Activated T-helper 1 cell treated with anti-CD3 and anti-CD28 coated beads, Interleukin-12 subunit alpha, Interleukin-12 subunit beta, Interleukin-2, Interleukin-4 antibody, amounts not matched to agents 30 ng/mL and 10 ng/mL and 1 ng/mL, durations not matched to agents 14 hours and 24 hours and 36 hours (primary cell): ENCODE results near the gene IL3RA. TPM values are rescaled to one million over a fixed set of nuclear protein-coding genes. Genes with fewer than 3 reads are reported as not detected.
"Not testable (repeated sequence)": the region's sequence is repeated elsewhere in the genome, so short reads cannot be mapped to it uniquely, and the experiment has no call there.

Experiments
- DNase-seq: peaks from one replicate; pipeline ENCODE4 v3.0.0; 2021; ENCODE audit warnings: low spot score
- H3K27ac Mint-ChIP-seq: one replicate; pipeline ENCODE4 v1.8.0; 2021; ENCODE audit warnings: mild to moderate bottlenecking, mixed read lengths
- H3K27me3 Mint-ChIP-seq: one replicate; pipeline ENCODE4 v1.8.0; 2022; ENCODE audit warnings: mild to moderate bottlenecking, moderate library complexity, mixed read lengths; ENCODE audit not compliant: insufficient read depth
- H3K36me3 Mint-ChIP-seq: one replicate; pipeline ENCODE4 v1.8.0; 2021; ENCODE audit warnings: low read depth, mixed read lengths
- H3K4me1 Mint-ChIP-seq: one replicate; pipeline ENCODE4 v1.8.0; 2021; ENCODE audit warnings: low read depth, mixed read lengths
- H3K4me3 Mint-ChIP-seq: one replicate; pipeline ENCODE4 v1.8.0; 2021; ENCODE audit warnings: mild to moderate bottlenecking, moderate library complexity, mixed read lengths
- H3K9me3 Mint-ChIP-seq: one replicate; pipeline ENCODE4 v1.8.0; 2021; ENCODE audit warnings: mixed read lengths
- intact Hi-C: fragments of 100-400 bp; cut with micrococcal nuclease; formaldehyde crosslinking; loops from one replicate; pipeline ENCODE4 v1.15.1; 2024
- total RNA-seq: library from RNA; stranded (reverse); gene quantifications from 2 replicates; pipeline ENCODE4 v1.2.3, GENCODE V29; 2022

Gene IL3RA
- 4.2 and 5.3 TPM in 2 replicates for total RNA-seq

- peak; percentile 29 for DNase-seq
- no peaks in the 10 kb centered on the region for H3K27me3 Mint-ChIP-seq
- peak within 1 kb of the TSS; percentile 85 for H3K4me3 Mint-ChIP-seq
- peaks cover 3% of the 10 kb centered on the region for H3K9me3 Mint-ChIP-seq
- H3K27ac Mint-ChIP-seq: peak within 1 kb of the TSS; percentile 53
- H3K4me1 Mint-ChIP-seq: peaks cover 27% of the 10 kb centered on the region
- peaks cover 12% of the 10 kb centered on the region for H3K36me3 Mint-ChIP-seq
- intact Hi-C loops: loop anchor here (10.0 kb wide), 1 partner anchor 1378 kb away; no protein-coding TSS in a partner anchor
These were observed at the start of gene IL3RA for GRCh38 chrX:1336331-1336943. IL3RA (plus strand) TSS chrX:1336785; CDS start chrX:1341766, 4,981 bp downstream.

- Mint-ChIP-seq H3K27me3 (peaks cover 6% of the 10 kb centered on the region), H3K27ac (peak overlapping the region; percentile 24), H3K4me1 (peaks cover 9% of the 10 kb centered on the region), H3K36me3 (no peaks in the 10 kb centered on the region), H3K4me3 (no peak overlapping the region), H3K9me3 (peaks cover 7% of the 10 kb centered on the region)
- intact Hi-C loops: no loop called here
- DNase-seq: no peak
These were observed 47.0 kb upstream of the IL3RA start for GRCh38 chrX:1289535-1289934.

GRCh38 chrX:1291110-1291740 lies 45.4 kb upstream of the IL3RA start:
- H3K27ac Mint-ChIP-seq: no peak overlapping the region
- H3K4me3 Mint-ChIP-seq: no peak overlapping the region
- DNase-seq: no peak
- intact Hi-C loops: no loop called here
- H3K36me3 Mint-ChIP-seq: no peaks in the 10 kb centered on the region
- peaks cover 9% of the 10 kb centered on the region for H3K4me1 Mint-ChIP-seq
- H3K27me3 Mint-ChIP-seq: peaks cover 6% of the 10 kb centered on the region
- H3K9me3 Mint-ChIP-seq: peaks cover 17% of the 10 kb centered on the region

- peaks cover 9% of the 10 kb centered on the region for H3K4me1 Mint-ChIP-seq
- H3K27ac Mint-ChIP-seq: no peak overlapping the region
- no peak overlapping the region for H3K4me3 Mint-ChIP-seq
- no peak for DNase-seq
- intact Hi-C loops: no loop called here
- peaks cover 17% of the 10 kb centered on the region for H3K9me3 Mint-ChIP-seq
- peaks cover 6% of the 10 kb centered on the region for H3K27me3 Mint-ChIP-seq
- no peaks in the 10 kb centered on the region for H3K36me3 Mint-ChIP-seq
These were observed 43.9 kb upstream of the IL3RA start for GRCh38 chrX:1292575-1293290.

- no peak for DNase-seq
- intact Hi-C loops: no loop called here
- Mint-ChIP-seq H3K9me3 (peaks cover 22% of the 10 kb centered on the region), H3K36me3 (no peaks in the 10 kb centered on the region), H3K4me1 (peaks cover 9% of the 10 kb centered on the region), H3K27me3 (peaks cover 4% of the 10 kb centered on the region), H3K4me3 (no peak overlapping the region), H3K27ac (no peak overlapping the region)
These were observed 42.1 kb upstream of the IL3RA start for GRCh38 chrX:1294301-1295067.

- peaks cover 20% of the 10 kb centered on the region for H3K9me3 Mint-ChIP-seq
- H3K27ac Mint-ChIP-seq: no peak overlapping the region
- no peaks in the 10 kb centered on the region for H3K36me3 Mint-ChIP-seq
- intact Hi-C loops: no loop called here
- H3K4me1 Mint-ChIP-seq: peaks cover 9% of the 10 kb centered on the region
- peaks cover 4% of the 10 kb centered on the region for H3K27me3 Mint-ChIP-seq
- H3K4me3 Mint-ChIP-seq: no peak overlapping the region
- no peak for DNase-seq
These were observed 41.0 kb upstream of the IL3RA start for GRCh38 chrX:1295550-1295949.

GRCh38 chrX:1297591-1297990 lies 39.0 kb upstream of the IL3RA start:
- intact Hi-C loops, H3K36me3 Mint-ChIP-seq, H3K27me3 Mint-ChIP-seq, H3K4me3 Mint-ChIP-seq, DNase-seq, H3K4me1 Mint-ChIP-seq, H3K27ac Mint-ChIP-seq: not testable (repeated sequence)
- peaks cover 20% of the 10 kb centered on the region for H3K9me3 Mint-ChIP-seq

GRCh38 chrX:1300449-1300848 lies 36.1 kb upstream of the IL3RA start:
- Mint-ChIP-seq H3K9me3 (peaks cover 17% of the 10 kb centered on the region), H3K4me3 (no peak overlapping the region), H3K27ac (no peak overlapping the region), H3K27me3 (no peaks in the 10 kb centered on the region), H3K36me3 (no peaks in the 10 kb centered on the region), H3K4me1 (no peaks in the 10 kb centered on the region)
- no peak for DNase-seq
- intact Hi-C loops: no loop called here

GRCh38 chrX:1305411-1305810 lies 31.2 kb upstream of the IL3RA start:
- Mint-ChIP-seq H3K36me3 (no peaks in the 10 kb centered on the region), H3K27me3 (no peaks in the 10 kb centered on the region), H3K9me3 (peaks cover 13% of the 10 kb centered on the region), H3K4me3 (no peak overlapping the region), H3K4me1 (no peaks in the 10 kb centered on the region), H3K27ac (no peak overlapping the region)
- intact Hi-C loops: no loop called here
- DNase-seq: no peak

- Mint-ChIP-seq H3K4me3 (no peak overlapping the region), H3K27ac (no peak overlapping the region)
- intact Hi-C loops: no loop called here
These were observed 29.5 kb upstream of the IL3RA start for GRCh38 chrX:1306909-1307625.

GRCh38 chrX:1307626-1308340 lies 28.8 kb upstream of the IL3RA start:
- no peaks in the 10 kb centered on the region for H3K4me1 Mint-ChIP-seq
- H3K4me3 Mint-ChIP-seq: no peak overlapping the region
- H3K36me3 Mint-ChIP-seq: no peaks in the 10 kb centered on the region
- peaks cover 13% of the 10 kb centered on the region for H3K9me3 Mint-ChIP-seq
- no peaks in the 10 kb centered on the region for H3K27me3 Mint-ChIP-seq
- intact Hi-C loops: no loop called here
- no peak overlapping the region for H3K27ac Mint-ChIP-seq
- no peak for DNase-seq

More at GRCh38 chrX:1306909-1307625, 29.5 kb upstream of the IL3RA start:
- Mint-ChIP-seq H3K36me3 (no peaks in the 10 kb centered on the region), H3K27me3 (no peaks in the 10 kb centered on the region), H3K4me1 (no peaks in the 10 kb centered on the region), H3K9me3 (peaks cover 13% of the 10 kb centered on the region)
- DNase-seq: no peak

GRCh38 chrX:1308476-1308875 lies 28.1 kb upstream of the IL3RA start:
- no peak for DNase-seq
- Mint-ChIP-seq H3K27ac (no peak overlapping the region), H3K4me3 (no peak overlapping the region), H3K36me3 (no peaks in the 10 kb centered on the region), H3K9me3 (peaks cover 13% of the 10 kb centered on the region), H3K4me1 (no peaks in the 10 kb centered on the region), H3K27me3 (no peaks in the 10 kb centered on the region)
- intact Hi-C loops: no loop called here
